Ecto neural progenitor cell (in vitro differentiated cells): ENCODE data around the gene EPAS1.

Experiments
- DNase-seq: peaks from one replicate; pipeline ENCODE4 v3.0.0-alpha.2; 2018; ENCODE audit warnings: low spot score

The EPAS1 gene

GRCh38 chr2:46302005-46302695 is 4.9 kb downstream of the EPAS1 start:
- DNase-seq, result no peak

DNA sequence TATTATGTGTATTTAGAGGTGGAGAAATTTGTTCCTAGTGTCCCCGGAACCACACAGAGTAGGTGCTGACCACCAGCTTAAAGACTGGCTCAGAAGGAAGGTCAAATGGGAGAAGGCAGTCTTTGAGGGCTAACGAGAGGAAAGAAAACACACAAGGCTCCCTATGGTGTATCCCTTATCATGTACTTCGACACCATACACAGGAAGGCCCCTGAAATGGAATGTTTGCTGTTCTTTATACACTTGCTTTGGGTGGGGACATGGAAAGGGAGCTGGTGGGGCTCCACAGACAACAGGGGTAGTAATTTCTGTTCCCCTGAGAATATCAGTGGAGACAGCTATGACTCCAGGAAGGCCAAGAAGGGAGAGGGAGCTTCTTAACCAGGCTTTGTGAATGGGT is 6.0 kb downstream of the EPAS1 start:
- DNase-seq, result no peak

GRCh38 chr2:46303822-46304221 is 6.6 kb downstream of the EPAS1 start:
- DNase-seq, result no peak

GRCh38 chr2:46304635-46305034 is 7.4 kb downstream of the EPAS1 start:
- no peak for DNase-seq

DNA sequence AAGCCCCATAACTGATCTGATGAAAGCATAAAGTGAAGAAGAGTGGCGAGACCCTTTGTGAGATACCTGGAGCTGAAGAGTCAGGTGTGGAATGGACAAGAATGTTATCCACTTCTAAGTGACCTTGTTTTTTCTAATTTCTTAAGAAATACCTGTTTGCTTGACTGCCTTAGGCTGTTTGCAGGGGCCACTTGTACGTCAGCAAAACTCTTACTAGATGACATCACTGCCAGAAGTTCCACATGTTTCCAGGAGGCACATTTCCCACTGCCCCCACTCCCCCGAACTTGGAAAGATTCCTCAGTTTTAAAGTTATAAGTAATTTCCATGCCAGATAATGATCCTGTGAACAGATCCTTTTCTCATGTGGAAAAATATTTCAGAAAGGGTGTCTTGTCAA is 8.0 kb downstream of the EPAS1 start:
- DNase-seq, result no peak

- DNase-seq, result no peak
Observed at GRCh38 chr2:46305767-46306166, 8.6 kb downstream of the EPAS1 start.

- DNase-seq, result no peak
Observed at GRCh38 chr2:46306330-46306751, 9.1 kb downstream of the EPAS1 start.

DNA sequence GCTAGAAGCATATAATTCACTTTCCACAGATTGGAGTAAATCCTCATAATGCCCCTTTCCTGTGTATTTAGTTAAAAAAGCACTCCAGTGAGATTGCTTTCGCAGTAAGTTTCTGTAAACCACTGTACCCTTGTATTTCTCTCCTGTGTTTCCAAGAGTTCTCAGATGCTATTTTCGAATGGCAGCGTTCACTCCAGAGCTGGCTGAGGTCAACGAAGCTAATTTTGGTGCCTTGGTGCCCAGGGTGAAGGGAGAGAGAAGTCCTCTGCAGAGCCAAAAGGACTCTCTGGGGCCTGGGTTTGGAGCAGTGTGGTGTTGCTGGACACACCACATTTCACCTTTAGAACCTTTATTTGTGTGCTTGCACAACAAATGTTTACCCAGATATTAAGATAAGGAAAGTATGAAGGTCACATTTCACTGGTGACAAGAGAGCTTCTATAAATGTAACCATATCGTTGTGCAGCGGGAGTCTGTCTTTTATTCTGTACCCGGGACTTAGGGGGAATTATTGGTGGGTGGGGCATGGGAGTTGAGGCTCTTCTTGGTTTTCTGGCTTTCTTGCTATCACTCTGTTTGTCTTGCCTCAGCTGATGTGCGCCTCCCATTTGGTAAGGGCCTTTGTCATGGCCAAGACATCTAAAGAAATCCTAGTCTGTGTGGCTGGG is 9.9 kb downstream of the EPAS1 start:
- DNase-seq, result no peak

DNA sequence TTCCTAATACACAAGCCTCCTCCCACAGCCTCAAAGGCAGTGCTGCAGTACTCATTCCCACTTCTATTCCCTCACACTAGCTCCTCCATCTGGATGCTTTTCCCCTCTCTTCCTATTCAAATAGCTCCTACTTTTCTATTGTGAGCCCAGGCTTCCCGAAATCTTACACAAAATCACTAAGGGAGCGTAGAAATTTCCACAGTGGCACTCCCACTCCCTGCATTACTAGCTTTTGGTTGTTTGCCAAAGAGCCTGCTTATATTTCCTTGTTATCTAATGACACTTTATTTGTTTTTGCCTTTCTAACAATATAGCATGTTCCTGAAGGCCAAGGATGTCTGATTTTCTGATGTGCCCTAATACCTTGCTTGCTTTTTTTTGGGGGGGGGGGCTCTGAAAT is 10.9 kb downstream of the EPAS1 start:
- DNase-seq, result no peak

GRCh38 chr2:46308629-46309028 is 11.4 kb downstream of the EPAS1 start:
- no peak for DNase-seq

DNA sequence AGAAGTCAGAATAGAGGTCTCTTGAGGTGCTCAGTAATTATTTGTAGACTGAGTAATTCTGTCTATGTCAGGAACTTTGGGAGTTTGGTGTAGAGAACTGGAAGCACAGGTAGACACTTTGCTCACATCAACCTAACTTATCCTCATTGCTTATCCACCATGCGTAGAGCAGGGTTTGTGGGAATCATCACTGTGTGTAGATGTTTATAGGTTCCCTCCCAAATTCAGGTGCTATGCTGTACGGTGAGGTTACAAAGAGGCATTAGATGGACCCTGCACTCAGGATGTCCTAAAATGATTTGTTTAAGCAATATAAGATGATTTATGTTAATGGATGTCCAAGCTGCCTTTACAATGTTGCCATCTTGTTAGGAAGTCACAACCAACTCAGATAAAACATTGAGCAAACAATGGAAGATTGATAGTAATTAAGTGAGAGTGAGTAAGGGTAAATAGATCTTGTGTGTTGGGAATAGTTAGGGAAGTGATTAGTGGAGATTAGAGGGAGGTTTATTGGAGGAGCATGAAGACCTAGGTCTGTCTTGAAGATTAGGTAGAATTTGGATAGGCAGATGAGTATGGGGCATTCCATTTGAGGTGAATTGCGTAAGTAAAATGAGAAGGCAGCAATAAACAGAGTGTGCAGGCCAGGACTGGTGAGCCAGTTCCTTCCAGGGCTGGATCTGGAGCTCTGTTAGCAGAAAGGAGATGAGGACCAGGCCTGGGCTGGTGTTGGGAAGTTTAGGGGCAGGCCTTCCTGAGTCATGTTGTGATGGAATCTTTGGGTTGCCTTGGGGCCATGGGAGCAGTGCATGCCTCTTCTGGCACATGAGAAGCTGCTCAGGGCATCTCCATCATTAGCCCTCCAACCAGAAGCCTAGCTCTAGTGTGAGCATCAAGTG is 12.1 kb downstream of the EPAS1 start:
- DNase-seq, result no peak

DNA sequence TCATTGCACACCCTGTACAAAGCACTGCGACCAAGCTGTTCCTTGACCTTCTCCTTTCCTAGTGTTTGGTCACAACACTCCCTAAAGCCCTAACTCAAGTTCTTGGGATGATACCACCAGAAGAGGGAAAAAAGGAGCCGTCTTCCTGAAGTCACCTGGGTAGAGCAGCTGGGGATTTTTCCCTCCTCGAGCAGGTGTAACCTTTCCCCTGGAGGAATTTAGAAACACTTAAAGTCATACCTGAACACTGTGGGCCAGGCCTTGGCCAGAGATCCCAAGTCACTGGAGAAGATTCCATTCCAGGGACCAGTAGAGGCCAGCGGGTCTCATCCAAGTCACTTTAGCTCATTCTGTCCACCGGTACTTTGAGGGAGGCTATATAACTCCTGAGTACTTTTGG is 13.2 kb downstream of the EPAS1 start:
- no peak for DNase-seq

DNA sequence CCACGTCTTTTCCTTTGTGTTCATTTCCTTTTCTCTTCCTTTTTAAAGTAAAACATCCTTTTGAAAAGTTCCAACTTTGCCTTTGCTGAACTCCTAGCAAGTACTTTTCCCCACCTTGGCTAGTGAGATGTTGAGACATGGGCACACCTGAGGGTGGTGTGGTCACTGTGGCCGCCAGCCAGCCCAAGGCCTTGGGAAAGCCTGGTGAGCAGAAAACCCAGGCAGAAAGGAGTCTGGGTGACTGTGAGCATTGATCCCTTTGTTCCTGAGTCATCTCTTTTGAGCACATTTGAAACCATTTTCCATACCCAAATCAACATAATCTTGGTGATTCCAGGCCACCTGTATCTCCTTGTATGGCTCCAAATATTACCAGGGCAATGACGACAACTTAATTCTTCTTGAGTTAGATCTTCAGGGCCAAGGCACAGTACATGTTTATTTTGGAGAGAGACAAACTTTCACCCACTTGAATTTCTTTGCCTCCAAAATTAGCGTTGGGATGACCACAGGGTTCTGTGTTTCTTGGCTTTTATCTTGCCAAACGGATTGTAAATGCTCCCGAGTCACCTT is 14.5 kb downstream of the EPAS1 start:
- no peak for DNase-seq

DNA sequence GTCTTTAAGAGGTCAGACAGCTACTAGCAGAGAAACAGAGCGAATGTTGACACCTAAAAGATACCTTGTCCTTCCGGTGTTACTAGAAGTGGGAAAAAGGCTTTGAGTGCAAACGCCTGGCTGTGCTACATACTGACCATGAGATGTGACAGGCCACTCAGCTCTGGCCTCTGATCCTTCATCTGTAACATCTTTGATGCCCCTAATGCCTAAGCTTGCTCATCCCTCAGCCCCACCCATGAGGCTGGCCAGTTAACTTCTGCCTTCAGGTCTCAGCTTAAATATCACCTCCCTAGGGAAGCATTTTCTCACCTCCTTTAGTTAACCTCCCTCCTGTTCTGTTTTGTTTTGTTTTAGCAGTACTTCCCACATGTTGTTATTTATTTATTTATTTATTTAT is 15.9 kb downstream of the EPAS1 start:
- no peak for DNase-seq

- DNase-seq, result no peak
Observed at GRCh38 chr2:46314065-46314835, 17.0 kb downstream of the EPAS1 start.

DNA sequence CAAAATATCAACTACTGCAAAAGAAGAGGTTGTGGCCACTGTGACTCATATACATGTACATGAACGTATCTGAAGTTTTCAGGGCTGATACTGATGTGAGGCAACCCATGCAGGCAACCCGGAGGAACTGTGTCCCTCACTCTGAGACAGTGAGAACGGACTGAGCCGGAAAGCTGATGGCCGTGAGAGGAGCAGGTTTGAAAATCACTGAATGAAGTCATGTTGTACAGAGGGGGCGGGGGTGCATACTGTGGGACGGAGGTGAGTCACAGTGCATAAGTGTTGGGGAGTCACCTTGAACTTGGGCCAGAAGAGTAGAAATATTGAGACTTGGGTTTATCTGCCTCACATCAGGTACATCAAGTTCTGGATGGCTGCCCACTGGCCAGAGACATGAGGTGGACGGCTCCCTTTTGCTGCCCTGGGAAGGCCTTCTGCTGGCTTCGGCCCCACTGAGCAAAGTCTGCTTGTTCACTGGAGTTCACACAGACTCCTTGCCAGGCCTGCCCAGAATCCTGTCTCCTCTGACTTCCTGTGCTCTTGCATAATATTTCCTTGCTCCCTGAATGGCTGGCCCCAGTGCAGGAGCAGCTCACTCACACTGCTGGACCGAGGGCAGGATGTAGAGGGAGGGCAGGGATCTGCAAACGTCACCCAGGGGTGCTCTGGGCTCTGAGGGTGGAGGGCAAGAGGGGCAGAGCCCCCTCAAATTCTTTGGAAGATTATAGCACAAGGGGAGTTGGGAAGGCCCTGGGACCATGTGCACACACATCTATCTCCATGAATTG is 18.1 kb downstream of the EPAS1 start:
- no peak for DNase-seq

GRCh38 chr2:46317094-46317486 is 19.9 kb downstream of the EPAS1 start:
- no peak for DNase-seq

DNA sequence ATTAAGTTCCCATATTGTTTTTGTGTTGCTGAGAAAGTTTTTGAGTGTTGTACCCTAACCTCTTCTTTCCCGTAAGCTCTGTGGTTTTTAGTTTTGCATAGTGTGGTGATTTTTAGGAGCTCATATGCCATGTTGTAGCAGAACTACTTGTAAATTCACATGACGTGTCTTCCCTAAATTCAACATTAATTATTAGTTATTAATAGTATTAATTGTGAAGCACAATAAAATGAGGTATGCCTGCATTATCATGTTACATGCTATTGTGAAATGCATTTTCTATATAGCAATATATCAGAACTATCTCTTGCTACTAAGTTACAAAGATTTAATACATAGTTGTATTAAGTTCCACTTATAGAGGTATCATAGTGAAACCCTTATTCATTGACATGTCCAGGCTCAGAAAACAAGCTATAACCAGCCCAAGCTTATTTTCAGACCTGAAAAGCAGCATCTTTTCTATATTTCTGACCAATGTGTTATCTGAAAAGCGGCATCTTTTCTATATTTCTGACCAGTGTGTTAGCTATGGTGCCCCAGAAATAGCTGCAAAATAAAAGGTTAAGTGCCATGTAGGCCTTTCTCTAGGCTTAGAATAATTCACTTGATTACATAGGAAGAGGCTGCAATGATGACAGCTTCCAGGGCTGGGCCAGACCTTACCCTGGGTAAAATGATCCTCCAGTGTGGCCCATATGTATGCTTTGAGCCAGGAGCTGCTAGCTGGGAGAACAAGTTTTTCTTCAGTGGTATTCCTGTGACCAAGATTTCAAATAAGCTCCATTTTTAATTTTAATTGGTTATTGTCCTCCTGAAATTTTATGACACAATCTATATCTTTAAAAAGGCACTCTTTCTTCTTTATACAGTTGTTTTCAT is 21.6 kb downstream of the EPAS1 start:
- no peak for DNase-seq

- no peak for DNase-seq
Observed at GRCh38 chr2:46319711-46320110, 22.5 kb downstream of the EPAS1 start.

GRCh38 chr2:46320141-46320567 is 22.9 kb downstream of the EPAS1 start:
- DNase-seq, result no peak
